ENCODE results near the gene CDK13.
"Not testable (repeated sequence)": the region's sequence is repeated elsewhere in the genome, so short reads cannot be mapped to it uniquely, and the experiment has no call there.

CDK13 gene

GRCh38 chr7:40145596-40146130 is 195.6 kb downstream of the CDK13 start:
- in situ Hi-C loops (cut with MboI; ENCODE audit: low sequenced_read_pairs) = not testable (repeated sequence)

DNA sequence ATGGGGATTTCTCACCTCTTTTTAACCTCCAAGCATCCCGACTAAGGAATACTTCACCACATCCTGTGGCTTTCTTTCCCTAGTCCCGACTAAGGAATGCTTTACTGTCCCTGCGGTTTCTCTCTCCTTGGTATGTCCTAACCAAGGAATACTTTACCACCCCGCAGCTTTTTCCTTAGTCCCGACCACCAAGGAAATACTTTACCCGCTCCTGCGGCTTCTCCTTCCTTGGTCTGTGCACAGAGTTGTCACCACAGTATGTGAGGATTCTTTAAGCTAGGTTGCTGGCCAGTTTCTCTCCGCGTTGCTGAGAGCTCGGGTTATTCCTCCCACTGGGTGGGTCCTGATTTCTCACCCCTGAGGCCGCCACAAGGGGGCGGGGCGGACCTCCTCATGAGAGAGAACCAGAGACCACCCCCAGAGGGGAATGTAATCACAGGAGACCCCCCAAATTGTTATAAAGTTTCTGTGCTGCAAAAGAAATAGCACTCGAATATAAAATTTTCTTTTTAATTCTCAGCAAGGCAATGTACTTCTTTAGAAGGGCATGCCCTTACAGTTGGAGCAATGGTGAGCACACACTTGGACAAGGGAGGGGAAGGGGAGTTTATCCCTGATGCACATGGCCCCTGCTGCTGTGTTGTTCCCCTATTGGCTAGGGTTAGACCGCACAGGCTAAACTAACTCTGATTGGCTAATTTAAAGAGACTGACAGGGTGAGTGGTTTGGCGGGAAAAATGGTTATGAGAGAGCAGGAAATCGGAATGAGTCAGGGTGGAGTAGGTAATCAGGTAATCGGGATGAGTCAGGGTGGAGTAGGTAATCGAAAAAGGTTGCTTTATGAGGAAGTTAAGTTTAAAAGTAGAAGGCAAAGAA is 197.6 kb downstream of the CDK13 start:
- in situ Hi-C loops (cut with MboI; ENCODE audit: low sequenced_read_pairs) = no loop called here

GRCh38 chr7:40148247-40148580 is 198.2 kb downstream of the CDK13 start:
- in situ Hi-C loops (cut with MboI; ENCODE audit: low sequenced_read_pairs) = not testable (repeated sequence)

DNA sequence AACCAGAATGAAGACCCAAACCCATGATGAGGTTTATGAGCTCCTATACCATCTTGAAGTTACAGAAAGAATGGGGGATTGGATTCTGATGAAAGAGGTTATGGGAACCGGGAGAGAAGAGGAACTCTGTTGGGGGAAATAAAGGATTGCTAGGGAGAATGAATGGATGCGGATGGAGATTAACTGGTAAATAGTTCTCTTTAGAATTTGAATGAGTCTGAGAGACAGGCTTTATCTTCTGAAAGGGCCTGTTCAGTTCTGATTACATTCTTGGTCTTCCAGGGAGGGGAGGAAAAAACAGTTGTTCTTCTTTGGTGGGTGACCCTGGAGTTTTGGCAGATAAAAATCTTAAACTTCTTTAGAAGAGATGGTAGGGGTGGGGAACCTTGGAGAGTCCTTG is 198.6 kb downstream of the CDK13 start:
- in situ Hi-C loops (cut with MboI; ENCODE audit: low sequenced_read_pairs) = no loop called here

Data from hTERT RPE-1 (cell line).